Naive B cell (primary cell): ENCODE results near the gene ACAN. TPM values are rescaled to one million over a fixed set of nuclear protein-coding genes. Genes with fewer than 3 reads are reported as not detected.
"Not testable (repeated sequence)": the region's sequence is repeated elsewhere in the genome, so short reads cannot be mapped to it uniquely, and the experiment has no call there.

Experiments used
- ATAC-seq, 2 donors: fragments of 150-1000 bp; cut with Tn5 transposase; 2 replicates each; pipeline ENCODE4 v1.10.0; 2021; ENCODE audit warnings: low read depth in 2 of 2, mild to moderate bottlenecking in 2 of 2, moderate library complexity in 2 of 2
- DNase-seq: peaks from one replicate; pipeline ENCODE4 v3.0.0; 2022
- H3K27ac Mint-ChIP-seq, 6 donors: one replicate each; pipeline ENCODE4 v1.8.0; 2020 to 2022; ENCODE audit warnings: mild to moderate bottlenecking in 6 of 6, mixed read lengths in 6 of 6, moderate library complexity in 5 of 6, inconsistent platforms in 2 of 6
- H3K27me3 Mint-ChIP-seq, 3 donors: one replicate each; pipeline ENCODE4 v1.8.0; 2021 to 2022; ENCODE audit warnings: mixed read lengths in 3 of 3, mild to moderate bottlenecking in 1 of 3
- H3K36me3 Mint-ChIP-seq, 2 donors: one replicate each; pipeline ENCODE4 v1.8.0; 2020 to 2022; ENCODE audit warnings: mixed read lengths in 2 of 2, inconsistent platforms in 1 of 2, mild to moderate bottlenecking in 1 of 2
- H3K4me1 Mint-ChIP-seq, 3 donors: one replicate each; pipeline ENCODE4 v1.8.0; 2020 to 2022; ENCODE audit warnings: mixed read lengths in 3 of 3, inconsistent platforms in 1 of 3, mild to moderate bottlenecking in 1 of 3, moderate library complexity in 1 of 3
- H3K4me3 Mint-ChIP-seq, 8 donors: one replicate each; pipeline ENCODE4 v1.8.0; 2020 to 2022; ENCODE audit warnings: mild to moderate bottlenecking in 8 of 8, mixed read lengths in 8 of 8, moderate library complexity in 8 of 8, inconsistent platforms in 2 of 8
- H3K9me3 Mint-ChIP-seq, 7 donors: one replicate each; pipeline ENCODE4 v1.8.0; 2020 to 2022; ENCODE audit warnings: mixed read lengths in 7 of 7, mild to moderate bottlenecking in 5 of 7, inconsistent platforms in 2 of 7, moderate library complexity in 1 of 7
- polyA plus RNA-seq, 6 donors: library from polyadenylated mRNA; unstranded; fragments of 300-500 nt; fragmentation: Illumina TruSeq; gene quantifications; one replicate each; pipeline ENCODE4 v1.2.3, GENCODE V29; 2021; ENCODE audit warnings: low read depth in 6 of 6

The ACAN gene
- polyA plus RNA-seq, 6 donors from 2014 or later: 0.17 TPM; not detected in 5

GRCh38 chr15:88918738-88919137 lies 115.5 kb downstream of the ACAN start:
- Mint-ChIP-seq H3K36me3 (no peaks in the 10 kb centered on the region), H3K4me1 (peaks cover under 1% of the 10 kb centered on the region in 3 donors), H3K27me3 (peaks cover 22 to 46% (median 44%) of the 10 kb centered on the region in 3 donors), H3K4me3 (no peak overlapping the region), H3K27ac (peak overlapping the region in 1 of 6 donors; percentile 16), H3K9me3 (no peaks in the 10 kb centered on the region)
- no peak for ATAC-seq
- no peak for DNase-seq

- no peak overlapping the region for H3K27ac Mint-ChIP-seq
- H3K27me3 Mint-ChIP-seq: peaks cover 26 to 53% (median 44%) of the 10 kb centered on the region in 3 donors
- no peak overlapping the region for H3K4me3 Mint-ChIP-seq
- ATAC-seq (no peak), DNase-seq (no peak)
- no peaks in the 10 kb centered on the region for H3K36me3 Mint-ChIP-seq
- no peaks in the 10 kb centered on the region for H3K4me1 Mint-ChIP-seq
- no peaks in the 10 kb centered on the region for H3K9me3 Mint-ChIP-seq
Measured at GRCh38 chr15:88920186-88920891, 117.1 kb downstream of the ACAN start.

GRCh38 chr15:88920892-88921435 lies 117.7 kb downstream of the ACAN start:
- not testable (repeated sequence) for H3K4me1 Mint-ChIP-seq, ATAC-seq, H3K4me3 Mint-ChIP-seq, H3K36me3 Mint-ChIP-seq, DNase-seq, H3K9me3 Mint-ChIP-seq, H3K27ac Mint-ChIP-seq
- peaks cover 26 to 57% (median 44%) of the 10 kb centered on the region in 3 donors for H3K27me3 Mint-ChIP-seq

Other genes starting within 250 kb of the ACAN start
- gene AEN, start 182.1 kb upstream of the ACAN start, polyA plus RNA-seq: 10 to 100 TPM; 28.2 to 73.0 (median 40.2) TPM
- 1,000 to 10,000 TPM in 2 of 6 donors, 100 to 1,000 TPM in 4; 638 to 1,304 (median 969) TPM for gene ISG20, start 164.4 kb upstream of the ACAN start, polyA plus RNA-seq
- gene HAPLN3, start 92.1 kb downstream of the ACAN start, polyA plus RNA-seq: 1 to 10 TPM; 2.1 to 4.5 (median 2.7) TPM
- 1 to 10 TPM in 5 of 6 donors, not detected in 1; 1.2 to 4.0 (median 1.8) TPM for gene MFGE8, start 109.9 kb downstream of the ACAN start, polyA plus RNA-seq